NCI-H2029 (cell line): Measurements from ENCODE around the gene NPEPPS.
A peak's percentile ranks its signal among the peaks of the same experiment; 100 is the strongest.

Experiments used
- DNase-seq: peaks from one replicate; lab custom pipeline; 2025; lab: John Stamatoyannopoulos, UW

The NPEPPS gene

GRCh38 chr17:47628014-47628566 is 97.2 kb downstream of the NPEPPS start:
- DNase-seq = no peak

DNA sequence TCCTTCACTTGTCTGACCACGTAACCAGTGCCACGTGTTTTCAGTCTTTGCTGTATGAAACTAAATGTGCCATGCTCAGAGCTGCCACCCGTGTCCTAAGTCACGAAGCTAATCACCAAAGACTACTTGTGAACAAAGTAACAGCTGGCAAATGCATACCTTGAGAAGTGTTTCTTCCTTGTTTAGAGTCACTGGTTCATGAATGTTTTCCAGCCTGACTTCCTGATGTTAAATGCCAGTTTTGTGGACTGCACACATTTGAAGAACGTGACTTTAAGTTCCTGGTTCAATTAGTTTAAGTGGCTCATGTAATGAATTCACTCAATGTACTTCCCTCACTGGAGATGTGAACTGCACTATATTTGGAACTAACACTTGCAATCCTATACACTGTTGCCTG is 98.9 kb downstream of the NPEPPS start:
- DNase-seq = no peak

DNA sequence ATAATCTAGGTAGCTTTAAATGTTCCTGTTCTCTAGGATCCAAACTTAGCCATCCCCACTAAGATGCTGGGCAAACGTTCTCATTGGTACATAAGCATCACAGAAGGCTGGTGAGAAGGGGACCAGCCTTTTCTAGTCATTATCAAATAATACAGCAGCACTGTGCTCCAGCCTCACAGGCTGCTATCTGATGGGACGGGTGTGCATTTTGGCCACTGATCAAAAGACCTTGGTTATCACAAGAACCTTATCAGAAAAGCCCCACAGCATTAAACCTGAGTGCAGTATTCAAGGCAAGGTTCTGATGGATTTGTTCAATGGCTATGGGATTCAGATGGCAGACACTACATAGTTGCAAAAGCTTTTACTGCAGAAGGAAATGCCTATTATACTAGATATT is 99.7 kb downstream of the NPEPPS start:
- DNase-seq = no peak

GRCh38 chr17:47632991-47633390 is 102.1 kb downstream of the NPEPPS start:
- no peak for DNase-seq

GRCh38 chr17:47633996-47634395 is 103.1 kb downstream of the NPEPPS start:
- no peak for DNase-seq

DNA sequence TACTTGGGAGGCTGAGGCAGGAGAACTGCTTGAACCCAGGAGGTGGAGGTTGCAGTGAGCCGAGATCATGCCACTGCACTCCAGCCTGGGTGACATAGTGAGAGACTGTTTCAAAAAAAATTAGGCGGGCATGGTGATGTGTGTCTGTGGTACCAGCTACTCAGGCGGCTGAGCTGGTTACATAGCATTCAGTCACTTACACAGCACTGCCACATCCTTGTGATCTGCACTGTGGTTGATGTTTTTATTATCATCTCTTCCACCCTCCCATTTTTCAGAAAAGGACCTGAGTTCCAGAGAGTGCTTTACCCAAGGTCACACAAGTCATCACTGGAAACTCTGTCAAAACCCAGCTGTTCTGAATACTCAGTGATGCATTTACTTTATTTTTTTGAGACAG is 104.0 kb downstream of the NPEPPS start:
- no peak for DNase-seq

DNA sequence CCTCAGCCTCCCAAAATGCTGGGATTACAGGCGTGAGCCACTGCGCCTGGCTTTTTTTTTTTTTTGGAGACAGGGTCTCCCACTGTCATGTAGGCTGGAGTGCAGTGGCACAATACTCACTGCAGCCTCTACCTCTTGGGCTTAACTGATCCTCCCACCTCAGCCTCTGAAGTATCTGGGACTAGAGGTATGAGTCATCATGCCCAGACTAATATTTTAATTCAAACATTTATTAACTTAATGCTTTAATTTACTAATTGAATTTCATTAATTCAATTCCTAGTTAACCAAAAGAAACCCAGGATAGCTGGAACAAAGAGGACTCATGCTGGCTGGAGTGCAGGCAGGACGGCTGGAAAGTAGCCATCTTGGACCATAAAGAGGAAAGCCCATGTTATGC is 104.8 kb downstream of the NPEPPS start:
- DNase-seq = no peak

DNA sequence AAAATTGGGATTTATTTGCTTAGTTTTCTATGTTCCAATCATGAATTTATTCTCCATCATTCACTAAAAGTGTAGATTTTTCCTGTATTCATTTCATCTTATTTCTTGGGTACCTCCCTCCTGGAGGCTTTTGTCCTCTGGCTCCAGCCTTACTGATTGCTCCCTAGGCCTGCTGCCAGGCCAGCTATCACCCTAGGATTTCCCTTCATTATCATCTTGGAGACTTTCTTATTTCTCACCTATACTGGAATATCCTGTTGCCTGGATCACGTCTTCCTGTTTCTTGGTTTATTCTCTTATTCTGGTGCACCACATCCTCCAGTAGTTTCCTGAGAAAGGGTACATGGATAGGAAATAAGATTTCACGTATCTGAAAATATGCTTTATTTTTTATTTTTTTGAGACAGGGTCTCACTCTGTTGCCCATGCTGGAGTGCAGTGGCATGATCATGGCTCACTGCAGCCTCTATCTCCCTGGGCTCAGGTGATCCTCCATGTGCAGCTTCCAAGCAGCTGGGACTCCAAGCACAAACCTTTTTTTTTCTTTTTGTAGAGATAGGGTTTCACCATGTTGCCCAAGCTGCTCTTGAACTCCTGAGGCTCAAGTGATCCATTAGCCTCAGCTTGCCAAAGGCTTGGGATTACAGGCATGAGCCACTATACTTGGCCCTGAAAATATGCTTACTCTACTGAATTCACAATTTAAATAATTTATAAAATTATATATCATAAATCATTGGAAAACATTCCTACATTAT is 105.5 kb downstream of the NPEPPS start:
- DNase-seq = no peak

DNA sequence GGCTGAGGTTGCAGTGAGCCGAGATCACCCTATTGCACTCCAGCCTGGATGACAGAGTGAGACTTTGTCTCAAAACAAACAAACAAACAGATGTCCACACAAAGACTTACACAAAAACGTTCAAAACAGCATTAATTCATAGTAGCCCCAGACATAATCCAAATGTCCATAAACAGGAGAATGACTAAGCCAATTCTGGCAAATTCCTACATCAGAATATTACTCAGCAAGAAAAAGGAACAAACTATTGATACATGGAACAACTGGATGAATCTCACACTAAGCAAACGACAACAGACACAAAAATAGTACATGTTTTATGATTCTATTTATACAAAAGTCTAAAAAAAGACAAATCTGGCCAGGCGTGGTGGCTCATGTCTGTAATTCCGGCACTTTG is 108.0 kb downstream of the NPEPPS start:
- no peak for DNase-seq

DNA sequence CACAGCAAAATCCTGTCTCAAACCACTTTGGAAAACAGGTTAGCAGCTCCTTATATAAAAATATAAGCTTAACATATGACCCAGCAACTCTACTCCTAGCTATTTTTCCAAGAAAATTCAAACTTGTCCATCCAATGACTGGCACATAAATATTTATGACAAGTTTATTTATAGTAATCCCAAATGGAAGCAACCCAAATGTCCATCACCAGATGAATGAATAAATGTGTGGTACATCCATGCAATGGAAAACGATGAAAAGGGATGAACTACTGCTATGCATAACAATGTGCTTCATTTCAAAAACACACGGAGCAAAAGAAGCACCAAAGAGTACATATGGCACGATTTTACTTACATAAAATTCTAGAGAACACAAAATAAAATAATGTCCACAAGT is 109.2 kb downstream of the NPEPPS start:
- no peak for DNase-seq

GRCh38 chr17:47641202-47641601 is 110.3 kb downstream of the NPEPPS start:
- no peak for DNase-seq

GRCh38 chr17:47643116-47643515 is 112.2 kb downstream of the NPEPPS start:
- no peak for DNase-seq

DNA sequence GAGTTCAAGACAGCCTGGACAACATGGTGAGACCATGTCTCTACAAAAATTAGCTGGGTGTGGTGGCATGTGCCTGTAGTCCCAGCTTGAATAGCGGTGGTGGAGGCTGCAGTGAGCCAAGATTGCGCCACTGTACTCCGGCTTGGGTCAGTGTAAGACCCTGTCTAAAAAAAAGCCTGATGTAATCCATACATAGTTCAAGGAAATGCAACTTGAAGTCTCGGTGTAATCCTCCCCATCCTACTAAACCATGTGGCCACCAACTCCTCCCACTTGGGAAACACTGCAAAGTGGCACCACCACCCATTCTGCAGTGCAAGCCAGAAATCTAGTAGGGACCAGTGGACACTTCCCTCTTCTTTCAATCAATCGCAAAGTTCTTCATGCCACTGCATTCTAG is 113.4 kb downstream of the NPEPPS start:
- DNase-seq = no peak

GRCh38 chr17:47649153-47649971 is 118.5 kb downstream of the NPEPPS start, which contains the start of gene KPNB1:
Gene KPNB1 (plus strand): TSS chr17:47649919. CDS start chr17:47650245, 326 bp downstream.
- peak; percentile 97 for DNase-seq

GRCh38 chr17:47649972-47650524 is 119.1 kb downstream of the NPEPPS start:
- DNase-seq = peak; percentile 47

DNA sequence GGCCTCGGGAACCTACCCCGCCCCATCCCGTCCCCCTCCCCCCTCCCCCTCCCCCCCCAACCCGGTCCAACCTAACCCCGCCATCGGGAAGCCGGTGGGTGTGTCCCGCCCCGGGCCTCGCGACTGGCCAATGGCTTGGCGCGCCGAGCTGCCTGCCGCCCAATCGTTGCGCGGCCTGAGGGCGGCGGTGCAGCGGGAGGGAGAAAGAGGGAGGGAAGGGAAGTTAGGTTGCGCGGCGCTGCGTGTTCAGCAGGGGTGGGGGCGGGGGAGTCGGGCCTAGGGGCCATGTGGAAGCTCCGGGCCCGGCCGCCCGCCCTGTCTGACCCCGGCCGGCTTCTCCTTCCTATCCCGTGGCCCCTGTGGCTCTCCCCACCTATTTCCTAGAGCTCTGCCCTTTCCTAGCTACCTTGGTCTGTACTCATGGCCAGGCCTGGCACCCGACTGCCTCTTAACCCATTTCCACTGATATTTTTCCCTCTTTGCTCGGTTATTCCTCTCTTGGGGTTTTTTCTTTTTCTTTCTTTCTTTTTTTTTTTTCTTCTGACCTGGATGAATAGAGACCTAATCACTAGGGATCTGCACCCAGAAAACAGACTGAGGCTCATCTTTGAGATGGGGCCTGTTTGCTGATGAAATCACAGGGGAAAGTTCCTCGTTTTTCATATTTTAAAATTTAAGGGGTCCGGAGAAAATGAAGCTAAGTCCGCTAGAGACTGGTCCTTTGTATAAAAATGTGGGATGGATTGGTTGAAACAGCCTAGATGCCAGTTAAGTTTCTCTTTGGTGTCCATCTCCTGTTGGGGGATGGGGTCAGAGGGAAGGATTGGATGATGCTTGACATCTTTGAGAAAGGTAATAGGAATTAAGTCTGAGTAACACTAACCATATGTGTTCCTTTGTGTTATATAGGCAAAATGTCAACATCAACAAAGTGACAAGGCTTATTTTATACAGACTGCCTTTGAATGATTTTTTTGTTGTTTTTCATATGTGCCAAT is 119.9 kb downstream of the NPEPPS start:
- peak; percentile 93 for DNase-seq

- DNase-seq = no peak
Measured at GRCh38 chr17:47651704-47652103, 120.8 kb downstream of the NPEPPS start.

DNA sequence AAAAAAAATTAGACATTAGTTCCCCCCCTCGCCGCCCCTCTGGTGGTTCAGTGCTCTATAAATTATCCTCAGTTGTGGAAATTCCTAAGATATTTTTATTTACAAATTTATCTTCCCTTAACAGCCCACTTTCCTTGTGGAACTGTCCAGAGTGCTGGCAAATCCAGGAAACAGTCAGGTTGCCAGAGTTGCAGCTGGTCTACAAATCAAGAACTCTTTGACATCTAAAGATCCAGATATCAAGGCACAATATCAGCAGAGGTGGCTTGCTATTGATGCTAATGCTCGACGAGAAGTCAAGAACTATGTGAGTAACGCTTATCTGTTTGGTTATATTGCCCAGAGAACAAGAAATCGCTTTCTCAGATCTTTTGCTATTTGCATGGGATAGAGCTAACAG is 121.7 kb downstream of the NPEPPS start:
- no peak for DNase-seq

GRCh38 chr17:47653442-47653841 is 122.5 kb downstream of the NPEPPS start:
- no peak for DNase-seq

DNA sequence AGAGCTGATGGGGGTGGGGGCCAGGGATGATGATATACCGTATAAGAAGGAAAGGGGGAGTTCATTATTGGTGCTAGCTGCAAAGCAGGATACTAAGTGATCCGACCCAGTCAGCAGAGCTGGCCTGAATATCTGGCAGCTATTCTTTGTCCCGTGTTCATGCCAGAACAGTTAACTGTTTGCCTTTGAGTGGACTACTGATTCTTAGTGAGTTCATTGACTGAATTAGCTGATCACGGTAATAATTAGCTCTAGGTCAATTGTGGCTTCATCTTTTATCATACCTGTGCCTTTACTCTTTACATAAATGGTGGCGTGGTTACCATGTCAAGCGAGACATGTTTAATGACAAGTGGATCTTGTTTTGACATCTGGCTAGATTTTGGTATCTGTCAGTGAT is 124.1 kb downstream of the NPEPPS start:
- DNase-seq = no peak

DNA sequence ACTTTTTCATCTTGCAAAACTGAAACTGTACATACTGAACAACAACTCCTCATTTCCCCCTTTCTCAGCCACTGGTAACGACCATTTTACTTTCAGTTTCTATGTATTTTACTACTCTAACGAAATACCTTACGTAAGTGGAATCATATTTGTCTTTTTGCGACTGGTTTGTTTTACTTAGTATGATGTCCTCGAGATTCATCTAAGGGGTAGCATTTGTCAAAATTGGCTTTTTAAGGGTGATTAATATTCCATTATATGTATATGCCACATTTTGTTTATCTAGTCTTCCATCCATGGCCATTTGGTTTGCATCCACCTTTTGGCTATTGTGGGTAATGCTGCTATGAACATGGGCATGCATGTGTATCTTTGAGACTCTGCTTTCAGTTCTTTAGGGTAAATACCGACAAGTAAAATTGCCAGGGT is 129.2 kb downstream of the NPEPPS start:
- no peak for DNase-seq
